Thyroid gland (tissue), 4 donors: Measurements from ENCODE around the gene RHO. TPM values are rescaled to one million over a fixed set of nuclear protein-coding genes. Genes with fewer than 3 reads are reported as not detected.

Source experiments
- DNase-seq, 2 donors: peaks; one replicate each; pipeline ENCODE4 v3.0.0-alpha.2; 2019
- H3K27ac ChIP-seq, 3 donors: fragments of 200-600 bp; sonication (generic); 1 replicate in 2 of 3; 2 replicates in 1 of 3; pipeline ENCODE4 v1.5.1; 2016 to 2019; ENCODE audit warnings: mild to moderate bottlenecking in 1 of 3, moderate library complexity in 1 of 3
- H3K27me3 ChIP-seq: fragments of 200-600 bp; sonication (generic); one replicate; pipeline ENCODE4 v1.5.1; 2019
- H3K36me3 ChIP-seq, 2 donors: fragments of 200-600 bp; sonication (generic); one replicate each; pipeline ENCODE4 v1.5.1; 2016 to 2019
- H3K4me1 ChIP-seq, 2 donors: fragments of 200-600 bp; sonication (generic); one replicate each; pipeline ENCODE4 v1.5.1; 2017 to 2019
- H3K4me3 ChIP-seq, 3 donors: fragments of 200-600 bp; sonication (generic); replicated peaks in 1 of 3; 1 replicate in 2 of 3; 2 replicates in 1 of 3; pipeline ENCODE4 v1.5.1; 2016; ENCODE audit warnings: mild to moderate bottlenecking in 1 of 3
- H3K9me3 ChIP-seq: fragments of 200-600 bp; sonication (generic); one replicate; pipeline ENCODE4 v1.5.1; 2017
- CTCF ChIP-seq, 6 experiments: fragments of 200-600 bp in 3 of 6; fragments of 450-650 bp in 3 of 6; sonication (generic) in 3 of 6; IDR thresholded peaks; one replicate each; pipeline ENCODE4 v1.5.1; 2016 to 2019; ENCODE audit warnings: antibody characterized with exemption in 6 of 6, mild to moderate bottlenecking in 2 of 6, inconsistent platforms in 1 of 6, moderate library complexity in 1 of 6
- POLR2A ChIP-seq, 2 donors: fragments of 450-650 bp; IDR thresholded peaks; one replicate each; pipeline ENCODE4 v1.6.1; 2017; ENCODE audit warnings: antibody characterized with exemption in 2 of 2, mild to moderate bottlenecking in 2 of 2, moderate library complexity in 1 of 2
- WGBS, 2 donors: methylation state at CpG; one replicate each; pipeline ENCODE4 v1.1.5; 2017; 5-methylcytosine and 5-hydroxymethylcytosine counted together
- intact Hi-C: fragments of 100-400 bp; cut with DNase I; formaldehyde crosslinking; loops from one replicate; pipeline ENCODE4 v1.15.1; 2023
- total RNA-seq, 4 donors: library from RNA; depleted of rRNA; stranded (reverse); fragments of >200 nt; gene quantifications; one replicate each; pipeline ENCODE4 v1.2.3, GENCODE V29; 2016

Gene RHO
- total RNA-seq, 4 donors from 2014 or later = not detected

- no peak for TF ChIP-seq CTCF (IDR thresholded peaks at IDR 0.05)
- no peak for TF ChIP-seq POLR2A (IDR thresholded peaks at IDR 0.05)
- no peaks in the 10 kb centered on the region for H3K9me3 ChIP-seq
- intact Hi-C loops = no loop called here
- DNase-seq = no peak
- 77 to 92% methylated on average over 4 of the region's 4 CpGs for WGBS, 2 donors
- H3K4me1 ChIP-seq = no peaks in the 10 kb centered on the region
- H3K27ac ChIP-seq = no peak overlapping the region
- no peaks in the 10 kb centered on the region for H3K36me3 ChIP-seq
- no peak overlapping the region for H3K4me3 ChIP-seq
- H3K27me3 ChIP-seq = no peaks in the 10 kb centered on the region
These were observed 7.5 kb upstream of the RHO start for GRCh38 chr3:129520960-129521359.

GRCh38 chr3:129521611-129522010, 6.8 kb upstream of the RHO start:
- Histone ChIP-seq H3K4me3 (no peak overlapping the region), H3K36me3 (no peaks in the 10 kb centered on the region), H3K27me3 (no peaks in the 10 kb centered on the region), H3K4me1 (no peaks in the 10 kb centered on the region), H3K27ac (no peak overlapping the region), H3K9me3 (no peaks in the 10 kb centered on the region)
- intact Hi-C loops = no loop called here
- WGBS, 2 donors = 76 to 85% methylated on average over 7 to 8 of the region's 8 CpGs
- TF ChIP-seq CTCF (IDR thresholded peaks at IDR 0.05) (no peak), POLR2A (IDR thresholded peaks at IDR 0.05) (no peak)
- DNase-seq = no peak

GRCh38 chr3:129522953-129523352, 5.5 kb upstream of the RHO start:
- WGBS, 2 donors = 85 to 100% methylated on average over 2 to 5 of the region's 5 CpGs
- no peaks in the 10 kb centered on the region for H3K27me3 ChIP-seq
- TF ChIP-seq POLR2A (IDR thresholded peaks at IDR 0.05) (no peak), CTCF (IDR thresholded peaks at IDR 0.05) (no peak)
- H3K9me3 ChIP-seq = no peaks in the 10 kb centered on the region
- H3K4me3 ChIP-seq = no peak overlapping the region
- no peaks in the 10 kb centered on the region for H3K36me3 ChIP-seq
- no peak for DNase-seq
- intact Hi-C loops = no loop called here
- no peak overlapping the region for H3K27ac ChIP-seq
- no peaks in the 10 kb centered on the region for H3K4me1 ChIP-seq

GRCh38 chr3:129524081-129524480, 4.4 kb upstream of the RHO start:
- no peak for DNase-seq
- Histone ChIP-seq H3K9me3 (no peaks in the 10 kb centered on the region), H3K4me1 (no peaks in the 10 kb centered on the region), H3K27me3 (no peaks in the 10 kb centered on the region), H3K27ac (no peak overlapping the region), H3K4me3 (no peak overlapping the region), H3K36me3 (no peaks in the 10 kb centered on the region)
- intact Hi-C loops = no loop called here
- 83 to 89% methylated on average over 4 of the region's 4 CpGs for WGBS, 2 donors
- TF ChIP-seq POLR2A (IDR thresholded peaks at IDR 0.05) = no peak
- TF ChIP-seq CTCF (IDR thresholded peaks at IDR 0.05) = no peak

GRCh38 chr3:129525341-129525968, 3.0 kb upstream of the RHO start:
- WGBS, 2 donors = 77 to 86% methylated on average over 8 of the region's 8 CpGs
- intact Hi-C loops = no loop called here
- Histone ChIP-seq H3K27ac (no peak overlapping the region), H3K4me3 (no peak overlapping the region), H3K36me3 (no peaks in the 10 kb centered on the region), H3K9me3 (no peaks in the 10 kb centered on the region), H3K27me3 (no peaks in the 10 kb centered on the region), H3K4me1 (no peaks in the 10 kb centered on the region)
- no peak for DNase-seq
- TF ChIP-seq CTCF (IDR thresholded peaks at IDR 0.05) (no peak), POLR2A (IDR thresholded peaks at IDR 0.05) (no peak)
